Upper lobe of right lung (tissue), 1 donor: ENCODE data around the gene NAV3. TPM values are rescaled to one million over a fixed set of nuclear protein-coding genes. Genes with fewer than 3 reads are reported as not detected.

Source experiments
- ATAC-seq: fragments of 200-7000 bp; cut with Tn5 transposase; one replicate; pipeline ENCODE4 v1.9.1; 2020; ENCODE audit warnings: mild to moderate bottlenecking, moderate library complexity
- DNase-seq: peaks from one replicate; pipeline ENCODE4 v3.0.0-alpha.2; 2020
- H3K27ac ChIP-seq: fragments of 200-600 bp; one replicate; pipeline ENCODE4 v1.8.0; 2022
- H3K27me3 ChIP-seq: fragments of 200-600 bp; one replicate; pipeline ENCODE4 v1.8.0; 2022; ENCODE audit warnings: mild to moderate bottlenecking
- H3K36me3 ChIP-seq: fragments of 200-600 bp; one replicate; pipeline ENCODE4 v1.8.0; 2022
- H3K4me1 ChIP-seq: fragments of 200-600 bp; one replicate; pipeline ENCODE4 v1.8.0; 2022
- H3K4me3 ChIP-seq: fragments of 200-600 bp; one replicate; pipeline ENCODE4 v1.8.0; 2022; ENCODE audit warnings: mild to moderate bottlenecking
- H3K9me3 ChIP-seq: fragments of 200-600 bp; one replicate; pipeline ENCODE4 v1.8.0; 2022
- intact Hi-C: fragments of 100-400 bp; cut with DNase I; formaldehyde crosslinking; loops from one replicate; pipeline ENCODE4 v1.11.0; 2022
- total RNA-seq: library from RNA; stranded (reverse); fragmentation: NEBNext Ultra II Directional; extraction: Animal tissue kit (Norgen Biotek cat#: 25700); gene quantifications from one replicate; pipeline ENCODE4 v1.2.1, GENCODE V29; 2021
- TF ChIP-seq, protein P1 (sequence below): fragments of 200-600 bp; IDR thresholded peaks from one replicate; pipeline ENCODE4 v1.8.0; 2022; ENCODE audit warnings: antibody characterized with exemption
- donor health status: DM: no; HTN: yes; CAD: no; lungs with severe emphysema.

Gene NAV3
- total RNA-seq, 1 donor from 2014 or later = 17.8 TPM

DNA sequence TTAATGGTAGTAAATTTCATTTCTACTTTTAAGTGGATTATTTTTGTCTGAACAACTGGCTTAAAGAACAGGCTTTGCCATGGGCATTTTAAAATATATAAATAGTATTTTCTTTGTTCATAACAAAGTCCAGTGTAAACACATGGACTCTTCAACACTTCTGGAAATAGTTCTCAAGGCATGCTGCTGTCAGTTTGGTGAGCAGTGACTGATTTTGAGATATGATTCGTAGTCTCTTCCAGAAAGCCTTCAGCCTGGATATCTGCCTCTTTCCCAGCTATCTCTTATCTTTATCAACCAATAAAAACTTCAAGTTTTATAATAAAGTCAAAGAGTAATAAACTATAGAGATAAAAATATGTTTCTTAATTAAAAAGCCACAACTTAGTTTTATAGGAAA is 110.7 kb downstream of the NAV3 start:
- no peaks in the 10 kb centered on the region for H3K4me1 ChIP-seq
- intact Hi-C loops = no loop called here
- TF ChIP-seq, protein P1, sequence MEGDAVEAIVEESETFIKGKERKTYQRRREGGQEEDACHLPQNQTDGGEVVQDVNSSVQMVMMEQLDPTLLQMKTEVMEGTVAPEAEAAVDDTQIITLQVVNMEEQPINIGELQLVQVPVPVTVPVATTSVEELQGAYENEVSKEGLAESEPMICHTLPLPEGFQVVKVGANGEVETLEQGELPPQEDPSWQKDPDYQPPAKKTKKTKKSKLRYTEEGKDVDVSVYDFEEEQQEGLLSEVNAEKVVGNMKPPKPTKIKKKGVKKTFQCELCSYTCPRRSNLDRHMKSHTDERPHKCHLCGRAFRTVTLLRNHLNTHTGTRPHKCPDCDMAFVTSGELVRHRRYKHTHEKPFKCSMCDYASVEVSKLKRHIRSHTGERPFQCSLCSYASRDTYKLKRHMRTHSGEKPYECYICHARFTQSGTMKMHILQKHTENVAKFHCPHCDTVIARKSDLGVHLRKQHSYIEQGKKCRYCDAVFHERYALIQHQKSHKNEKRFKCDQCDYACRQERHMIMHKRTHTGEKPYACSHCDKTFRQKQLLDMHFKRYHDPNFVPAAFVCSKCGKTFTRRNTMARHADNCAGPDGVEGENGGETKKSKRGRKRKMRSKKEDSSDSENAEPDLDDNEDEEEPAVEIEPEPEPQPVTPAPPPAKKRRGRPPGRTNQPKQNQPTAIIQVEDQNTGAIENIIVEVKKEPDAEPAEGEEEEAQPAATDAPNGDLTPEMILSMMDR = no peak
- no peaks in the 10 kb centered on the region for H3K9me3 ChIP-seq
- no peak for DNase-seq
- H3K27ac ChIP-seq = no peak overlapping the region
- H3K4me3 ChIP-seq = no peak overlapping the region
- no peaks in the 10 kb centered on the region for H3K27me3 ChIP-seq
- ATAC-seq = no peak
- H3K36me3 ChIP-seq = no peaks in the 10 kb centered on the region

DNA sequence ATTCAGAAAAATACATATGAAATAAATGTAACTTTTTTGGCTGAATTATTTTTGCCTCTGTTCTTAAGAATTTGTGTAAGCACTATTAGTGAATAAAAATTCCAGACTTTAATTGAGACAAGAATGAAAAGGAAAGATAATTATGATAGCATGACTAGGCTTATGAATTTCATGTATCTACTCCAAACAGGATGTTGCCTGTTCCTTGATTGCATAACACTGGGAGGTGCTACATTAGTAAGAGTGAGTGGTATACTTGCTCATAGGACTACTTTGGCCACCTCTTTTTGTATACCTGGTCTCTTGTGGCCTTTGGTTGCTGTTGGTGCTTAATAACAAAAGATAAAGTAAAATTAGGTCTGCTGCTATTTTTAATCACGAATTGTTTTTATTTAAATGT is 112.8 kb downstream of the NAV3 start:
- Histone ChIP-seq H3K4me3 (no peak overlapping the region), H3K4me1 (no peaks in the 10 kb centered on the region), H3K9me3 (no peaks in the 10 kb centered on the region), H3K27ac (no peak overlapping the region), H3K36me3 (no peaks in the 10 kb centered on the region), H3K27me3 (no peaks in the 10 kb centered on the region)
- DNase-seq (no peak), ATAC-seq (peak; percentile 49)
- intact Hi-C loops = no loop called here
- TF ChIP-seq, protein P1 = no peak

DNA sequence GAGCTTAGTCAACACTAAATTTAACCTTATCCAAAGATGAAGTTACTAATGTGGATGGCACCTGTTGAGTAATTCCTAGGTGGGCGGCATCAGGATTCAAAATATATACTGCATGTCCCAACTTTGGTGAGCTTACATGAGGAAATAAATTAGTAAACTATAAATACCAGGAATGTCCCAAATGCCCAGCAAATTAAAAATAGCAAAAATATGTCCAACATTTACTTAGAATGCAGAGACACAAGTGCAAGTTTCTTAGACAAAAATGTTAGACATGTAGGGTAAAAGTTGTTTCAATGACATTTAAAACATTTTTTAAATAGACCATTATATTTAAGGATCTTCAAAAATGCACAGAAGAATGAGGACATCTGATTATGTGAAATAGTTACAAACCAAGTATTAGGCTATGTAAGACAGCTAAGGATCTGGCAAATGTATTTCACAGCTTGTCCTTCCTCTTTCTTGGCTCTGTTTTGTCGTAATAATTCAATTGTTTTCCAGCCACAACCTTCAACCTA is 115.9 kb downstream of the NAV3 start:
- Histone ChIP-seq H3K4me3 (no peak overlapping the region), H3K4me1 (no peaks in the 10 kb centered on the region), H3K9me3 (no peaks in the 10 kb centered on the region), H3K27me3 (no peaks in the 10 kb centered on the region), H3K36me3 (no peaks in the 10 kb centered on the region), H3K27ac (no peak overlapping the region)
- ATAC-seq (no peak), DNase-seq (no peak)
- intact Hi-C loops = no loop called here
- TF ChIP-seq, protein P1 = no peak

DNA sequence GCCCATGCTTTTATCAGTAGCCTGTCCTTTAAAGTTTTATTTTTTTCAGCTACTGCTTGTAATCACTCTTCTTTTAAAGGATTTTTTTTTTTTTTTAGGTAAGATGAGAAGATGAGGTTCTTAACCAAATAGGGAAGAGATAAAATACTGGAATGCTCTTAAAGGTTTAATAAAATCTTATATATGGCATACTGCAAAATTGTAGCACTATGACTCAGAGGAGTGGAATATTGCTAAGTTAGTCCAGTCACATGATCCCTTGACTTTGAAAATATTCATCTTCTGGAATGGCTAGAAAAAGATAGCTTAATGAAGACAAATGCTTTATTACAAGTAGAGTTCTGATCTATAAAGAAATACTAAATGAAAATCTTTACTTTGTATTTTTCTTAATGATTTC is 116.6 kb downstream of the NAV3 start:
- no peak overlapping the region for H3K27ac ChIP-seq
- intact Hi-C loops = no loop called here
- ATAC-seq = no peak

DNA sequence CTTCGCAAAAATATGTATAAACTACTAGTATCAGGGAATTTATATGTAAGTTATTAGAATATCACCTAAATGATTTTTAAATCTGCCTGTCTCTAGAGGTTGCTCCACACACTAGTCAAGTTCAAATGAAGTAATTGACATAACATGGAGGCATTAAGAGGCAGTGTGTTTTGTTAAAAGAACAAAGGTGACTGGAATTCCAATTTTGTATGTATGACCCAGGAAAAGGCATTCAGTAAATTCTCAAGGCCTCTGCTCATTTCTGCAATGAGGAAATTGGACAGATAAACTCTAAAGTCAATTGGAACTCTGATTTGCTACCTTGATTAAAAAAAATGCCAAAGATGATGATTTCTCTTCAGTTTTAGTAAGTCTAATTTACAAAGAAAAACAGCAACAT is 117.1 kb downstream of the NAV3 start:
- Histone ChIP-seq H3K36me3 (no peaks in the 10 kb centered on the region), H3K9me3 (no peaks in the 10 kb centered on the region), H3K27ac (no peak overlapping the region), H3K4me1 (no peaks in the 10 kb centered on the region), H3K27me3 (no peaks in the 10 kb centered on the region), H3K4me3 (no peak overlapping the region)
- TF ChIP-seq, protein P1 = no peak
- DNase-seq (no peak), ATAC-seq (no peak)
- intact Hi-C loops = no loop called here

More for the DNA sequence above, 116.6 kb downstream of the NAV3 start:
- H3K9me3 ChIP-seq = no peaks in the 10 kb centered on the region
- no peaks in the 10 kb centered on the region for H3K27me3 ChIP-seq
- no peaks in the 10 kb centered on the region for H3K36me3 ChIP-seq
- no peak for DNase-seq
- TF ChIP-seq, protein P1 = no peak
- no peaks in the 10 kb centered on the region for H3K4me1 ChIP-seq
- H3K4me3 ChIP-seq = no peak overlapping the region

DNA sequence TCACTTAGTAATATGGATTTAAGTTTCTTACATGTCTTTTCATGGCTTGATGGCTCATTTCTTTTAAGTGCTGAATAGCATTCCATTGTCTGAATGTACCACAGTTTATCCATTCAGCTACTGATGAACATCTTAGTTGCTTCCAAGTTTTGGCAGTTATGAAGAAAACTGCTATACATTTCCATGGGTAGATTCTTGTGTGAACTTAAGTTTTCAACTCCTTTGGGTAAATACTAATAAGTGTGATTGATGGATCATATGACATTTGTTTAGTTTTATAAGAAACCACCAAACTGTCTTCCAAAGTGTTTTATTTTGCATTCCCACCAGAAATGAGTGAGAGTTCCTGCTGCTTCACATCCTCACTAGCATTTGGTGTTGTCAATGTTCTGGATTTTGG is 119.2 kb downstream of the NAV3 start:
- intact Hi-C loops = no loop called here
- no peaks in the 10 kb centered on the region for H3K27me3 ChIP-seq
- no peaks in the 10 kb centered on the region for H3K36me3 ChIP-seq
- no peak overlapping the region for H3K27ac ChIP-seq
- ATAC-seq (no peak), DNase-seq (no peak)
- no peaks in the 10 kb centered on the region for H3K4me1 ChIP-seq
- no peak overlapping the region for H3K4me3 ChIP-seq
- TF ChIP-seq, protein P1 = no peak
- no peaks in the 10 kb centered on the region for H3K9me3 ChIP-seq
